ENCODE data around the gene EMP3.
"Not testable (repeated sequence)": the region's sequence is repeated elsewhere in the genome, so short reads cannot be mapped to it uniquely, and the experiment has no call there.

Gene EMP3

GRCh38 chr19:48348737-48349136 is 23.4 kb downstream of the EMP3 start:
- DNase-seq, result no peak

GRCh38 chr19:48350856-48351255 is 25.5 kb downstream of the EMP3 start:
- DNase-seq, result no peak

GRCh38 chr19:48351341-48351752 is 26.0 kb downstream of the EMP3 start:
- DNase-seq, result peak; percentile 49

- DNase-seq, result no peak
Measured at GRCh38 chr19:48353677-48354076, 28.3 kb downstream of the EMP3 start.

GRCh38 chr19:48354332-48354992 is 29.1 kb downstream of the EMP3 start:
- no peak for DNase-seq

- DNase-seq, result no peak
Measured at GRCh38 chr19:48355365-48355954, 30.1 kb downstream of the EMP3 start.

GRCh38 chr19:48359123-48359522 is 33.8 kb downstream of the EMP3 start:
- no peak for DNase-seq

GRCh38 chr19:48361912-48362311 is 36.6 kb downstream of the EMP3 start:
- no peak for DNase-seq

- peak; percentile 93 for DNase-seq
Measured at GRCh38 chr19:48362716-48363499, 37.6 kb downstream of the EMP3 start.

- DNase-seq, result no peak
Measured at GRCh38 chr19:48363500-48363809, 38.1 kb downstream of the EMP3 start.

GRCh38 chr19:48363810-48364597 is 38.7 kb downstream of the EMP3 start, which contains the start of the genes SYNGR4 and TMEM143:
TSS of gene SYNGR4 (plus strand) at chr19:48364367. CDS start at chr19:48365843, 1,476 bp downstream.
TSS of gene TMEM143 (minus strand) at chr19:48363940. CDS start at chr19:48363920, 20 bp downstream.
- peak; percentile 100 for DNase-seq

GRCh38 chr19:48364598-48365348 is 39.4 kb downstream of the EMP3 start:
- DNase-seq, result no peak

GRCh38 chr19:48365602-48366001 is 40.2 kb downstream of the EMP3 start:
- DNase-seq, result no peak

- no peak for DNase-seq
Measured at GRCh38 chr19:48367855-48368254, 42.5 kb downstream of the EMP3 start.

GRCh38 chr19:48368936-48369335 is 43.6 kb downstream of the EMP3 start:
- DNase-seq, result no peak

- DNase-seq, result no peak
Measured at GRCh38 chr19:48370955-48371354, 45.6 kb downstream of the EMP3 start.

- DNase-seq, result no peak
Measured at GRCh38 chr19:48371367-48371766, 46.0 kb downstream of the EMP3 start.

- not testable (repeated sequence) for DNase-seq
Measured at GRCh38 chr19:48371771-48372170, 46.4 kb downstream of the EMP3 start.

GRCh38 chr19:48372904-48373303 is 47.6 kb downstream of the EMP3 start:
- DNase-seq, result no peak

- DNase-seq, result no peak
Measured at GRCh38 chr19:48373567-48373966, 48.2 kb downstream of the EMP3 start.

GRCh38 chr19:48378194-48378570 is 52.8 kb downstream of the EMP3 start:
- DNase-seq, result no peak

- no peak for DNase-seq
Measured at GRCh38 chr19:48379058-48379457, 53.7 kb downstream of the EMP3 start.
